Activated naive CD4-positive, alpha-beta T cell treated with anti-CD3 and anti-CD28 coated beads for 36 hours (primary cell): ENCODE data around the gene TNS2. TPM values are rescaled to one million over a fixed set of nuclear protein-coding genes. Genes with fewer than 3 reads are reported as not detected.

Experiments
- CTCF ChIA-PET: fragments of 350-600 bp; sonication (Branson Sonifier 250); formaldehyde crosslinking; loops from one replicate; lab custom pipeline; 2021; ENCODE audit warnings: antibody characterized with exemption; lab: Charles Lee
- DNase-seq: peaks from one replicate; pipeline ENCODE4 v3.0.0-alpha.2; 2020
- H3K27ac Mint-ChIP-seq: one replicate; pipeline ENCODE4 v1.8.0; 2021; ENCODE audit warnings: mild to moderate bottlenecking, mixed read lengths
- H3K27me3 Mint-ChIP-seq: one replicate; pipeline ENCODE4 v1.8.0; 2021; ENCODE audit warnings: low read depth, mixed read lengths
- H3K36me3 Mint-ChIP-seq: one replicate; pipeline ENCODE4 v1.8.0; 2021; ENCODE audit warnings: low read depth, mixed read lengths
- H3K4me1 Mint-ChIP-seq: one replicate; pipeline ENCODE4 v1.8.0; 2021; ENCODE audit warnings: low read depth, mixed read lengths
- H3K4me3 Mint-ChIP-seq: one replicate; pipeline ENCODE4 v1.8.0; 2021; ENCODE audit warnings: mild to moderate bottlenecking, moderate library complexity, mixed read lengths
- H3K9me3 Mint-ChIP-seq: one replicate; pipeline ENCODE4 v1.8.0; 2021; ENCODE audit warnings: mixed read lengths
- intact Hi-C: fragments of 100-400 bp; cut with micrococcal nuclease; formaldehyde crosslinking; loops from one replicate; pipeline ENCODE4 v1.15.1; 2023
- total RNA-seq, 2 experiments: library from RNA; stranded (reverse); gene quantifications; one replicate each; pipeline ENCODE4 v1.2.3, GENCODE V29; 2021

TNS2 gene
- total RNA-seq, 2 experiments from 2014 or later = 0.37 to 0.67 TPM

- CTCF ChIA-PET = interaction anchor here (0.7 to 2.9 kb wide), 7 partner anchors 8 to 21 kb away, joined by 3 to 8 read pairs (median 5); no protein-coding TSS in a partner anchor
- Mint-ChIP-seq H3K27ac (no peak overlapping the region), H3K4me3 (no peak overlapping the region), H3K36me3 (peaks cover 7% of the 10 kb centered on the region), H3K4me1 (peaks cover 26% of the 10 kb centered on the region), H3K9me3 (no peaks in the 10 kb centered on the region), H3K27me3 (peaks cover 4% of the 10 kb centered on the region)
- intact Hi-C loops = loop anchor here (5.0 kb wide), 1 partner anchor 137 kb away; the partner anchor contains the start of genes CSAD and ZNF740
- DNase-seq = no peak
Measured at GRCh38 chr12:53044896-53045695, 4.8 kb upstream of the TNS2 start.

GRCh38 chr12:53045696-53046045 is 4.2 kb upstream of the TNS2 start:
- Mint-ChIP-seq H3K27ac (no peak overlapping the region), H3K4me1 (peaks cover 26% of the 10 kb centered on the region), H3K4me3 (peak overlapping the region; percentile 83), H3K9me3 (no peaks in the 10 kb centered on the region), H3K36me3 (peaks cover 3% of the 10 kb centered on the region), H3K27me3 (peaks cover 4% of the 10 kb centered on the region)
- DNase-seq = no peak
- intact Hi-C loops = loop anchor here (1.0 to 5.0 kb wide), 2 partner anchors 39 to 137 kb away; partner anchors contain the start of genes CSAD, EIF4B and ZNF740
- CTCF ChIA-PET = interaction anchor here (1.2 to 2.9 kb wide), 4 partner anchors 8 to 164 kb away, joined by 3 to 8 read pairs (median 4); no protein-coding TSS in a partner anchor

- Mint-ChIP-seq H3K27ac (peak overlapping the region; percentile 43), H3K4me3 (peak overlapping the region; percentile 83), H3K27me3 (peaks cover 4% of the 10 kb centered on the region), H3K9me3 (no peaks in the 10 kb centered on the region), H3K4me1 (peaks cover 26% of the 10 kb centered on the region), H3K36me3 (peaks cover 2% of the 10 kb centered on the region)
- CTCF ChIA-PET = interaction anchor here (0.6 to 2.9 kb wide), 7 partner anchors 7 to 218 kb away, joined by 3 to 8 read pairs (median 3); partner anchors contain the start of gene SOAT2
- peak; percentile 51 for DNase-seq
- intact Hi-C loops = loop anchor here (1.0 to 5.0 kb wide), 2 partner anchors 40 to 136 kb away; partner anchors contain the start of genes CSAD, EIF4B and ZNF740
Measured at GRCh38 chr12:53046655-53047220, 3.1 kb upstream of the TNS2 start.

GRCh38 chr12:53047221-53048032 is 2.4 kb upstream of the TNS2 start:
- H3K4me3 Mint-ChIP-seq = peak overlapping the region; percentile 9
- H3K27ac Mint-ChIP-seq = no peak overlapping the region
- H3K27me3 Mint-ChIP-seq = peaks cover 4% of the 10 kb centered on the region
- H3K36me3 Mint-ChIP-seq = no peaks in the 10 kb centered on the region
- intact Hi-C loops = loop anchor here (5.0 kb wide), 1 partner anchor 135 kb away; the partner anchor contains the start of genes CSAD and ZNF740
- DNase-seq = peak; percentile 59
- CTCF ChIA-PET = interaction anchor here (0.6 to 2.9 kb wide), 9 partner anchors 10 to 218 kb away, joined by 3 to 8 read pairs (median 3); partner anchors contain the start of gene SOAT2
- H3K4me1 Mint-ChIP-seq = peaks cover 26% of the 10 kb centered on the region
- no peaks in the 10 kb centered on the region for H3K9me3 Mint-ChIP-seq

- Mint-ChIP-seq H3K36me3 (no peaks in the 10 kb centered on the region), H3K27me3 (peaks cover 4% of the 10 kb centered on the region), H3K9me3 (no peaks in the 10 kb centered on the region), H3K4me1 (peaks cover 26% of the 10 kb centered on the region), H3K27ac (no peak overlapping the region), H3K4me3 (peak overlapping the region; percentile 9)
- CTCF ChIA-PET = interaction anchor here (0.9 to 2.9 kb wide), 8 partner anchors 11 to 55 kb away, joined by 3 to 8 read pairs (median 4); partner anchors contain the start of gene SOAT2
- intact Hi-C loops = loop anchor here (5.0 kb wide), 1 partner anchor 134 kb away; the partner anchor contains the start of genes CSAD and ZNF740
- no peak for DNase-seq
Measured at GRCh38 chr12:53048033-53048779, 1.7 kb upstream of the TNS2 start.

- Mint-ChIP-seq H3K27ac (no peak overlapping the region), H3K36me3 (no peaks in the 10 kb centered on the region), H3K4me1 (peaks cover 30% of the 10 kb centered on the region), H3K4me3 (no peak overlapping the region), H3K9me3 (no peaks in the 10 kb centered on the region), H3K27me3 (peaks cover 4% of the 10 kb centered on the region)
- CTCF ChIA-PET = interaction anchor here (1.0 to 1.5 kb wide), 6 partner anchors 9 to 51 kb away, joined by 3 to 6 read pairs (median 4); no protein-coding TSS in a partner anchor
- no peak for DNase-seq
- intact Hi-C loops = loop anchor here (5.0 kb wide), 1 partner anchor 133 kb away; the partner anchor contains the start of genes CSAD and ZNF740
Measured at GRCh38 chr12:53048780-53049401, 974 bp upstream of the TNS2 start.

GRCh38 chr12:53050426-53051057 is 677 bp downstream of the TNS2 start:
- Mint-ChIP-seq H3K4me1 (peaks cover 32% of the 10 kb centered on the region), H3K9me3 (no peaks in the 10 kb centered on the region), H3K27ac (no peak overlapping the region), H3K27me3 (peaks cover 4% of the 10 kb centered on the region), H3K4me3 (no peak overlapping the region), H3K36me3 (no peaks in the 10 kb centered on the region)
- CTCF ChIA-PET = interaction anchor here (0.9 to 1.6 kb wide), 3 partner anchors 15 to 49 kb away, joined by 3 to 7 read pairs (median 4); no protein-coding TSS in a partner anchor
- intact Hi-C loops = no loop called here
- no peak for DNase-seq

- Mint-ChIP-seq H3K4me1 (peaks cover 26% of the 10 kb centered on the region), H3K4me3 (no peak overlapping the region), H3K9me3 (no peaks in the 10 kb centered on the region), H3K36me3 (no peaks in the 10 kb centered on the region), H3K27me3 (no peaks in the 10 kb centered on the region), H3K27ac (no peak overlapping the region)
- DNase-seq = no peak
- intact Hi-C loops = no loop called here
- CTCF ChIA-PET = interaction anchor here (0.9 to 1.6 kb wide), 3 partner anchors 15 to 48 kb away, joined by 3 to 7 read pairs (median 4); no protein-coding TSS in a partner anchor
Measured at GRCh38 chr12:53051058-53051880, 1.4 kb downstream of the TNS2 start.

- no peak for DNase-seq
- Mint-ChIP-seq H3K4me3 (no peak overlapping the region), H3K4me1 (peaks cover 20% of the 10 kb centered on the region), H3K27ac (no peak overlapping the region), H3K36me3 (no peaks in the 10 kb centered on the region), H3K27me3 (no peaks in the 10 kb centered on the region), H3K9me3 (no peaks in the 10 kb centered on the region)
- intact Hi-C loops = no loop called here
- CTCF ChIA-PET = interaction anchor here (1.0 to 1.6 kb wide), 3 partner anchors 14 to 47 kb away, joined by 3 to 7 read pairs (median 4); no protein-coding TSS in a partner anchor
Measured at GRCh38 chr12:53051881-53052412, 2.1 kb downstream of the TNS2 start.
